Gastroesophageal sphincter (tissue), 3 donors: Measurements from ENCODE around the gene SLC49A3.

ENCODE experiments used
- POLR2A ChIP-seq, 2 donors: fragments of 450-650 bp; IDR thresholded peaks; one replicate each; pipeline ENCODE4 v1.6.1; 2017; ENCODE audit warnings: antibody characterized with exemption in 2 of 2, mild to moderate bottlenecking in 2 of 2, moderate library complexity in 1 of 2
- TF ChIP-seq, protein P1 (sequence below), 4 experiments: fragments of 200-600 bp in 2 of 4; fragments of 450-650 bp in 2 of 4; sonication (generic) in 1 of 4; IDR thresholded peaks; one replicate each; pipeline ENCODE4 v1.5.1; 2017 to 2019; ENCODE audit warnings: antibody characterized with exemption in 4 of 4, mild to moderate bottlenecking in 2 of 4, moderate library complexity in 2 of 4

DNA sequence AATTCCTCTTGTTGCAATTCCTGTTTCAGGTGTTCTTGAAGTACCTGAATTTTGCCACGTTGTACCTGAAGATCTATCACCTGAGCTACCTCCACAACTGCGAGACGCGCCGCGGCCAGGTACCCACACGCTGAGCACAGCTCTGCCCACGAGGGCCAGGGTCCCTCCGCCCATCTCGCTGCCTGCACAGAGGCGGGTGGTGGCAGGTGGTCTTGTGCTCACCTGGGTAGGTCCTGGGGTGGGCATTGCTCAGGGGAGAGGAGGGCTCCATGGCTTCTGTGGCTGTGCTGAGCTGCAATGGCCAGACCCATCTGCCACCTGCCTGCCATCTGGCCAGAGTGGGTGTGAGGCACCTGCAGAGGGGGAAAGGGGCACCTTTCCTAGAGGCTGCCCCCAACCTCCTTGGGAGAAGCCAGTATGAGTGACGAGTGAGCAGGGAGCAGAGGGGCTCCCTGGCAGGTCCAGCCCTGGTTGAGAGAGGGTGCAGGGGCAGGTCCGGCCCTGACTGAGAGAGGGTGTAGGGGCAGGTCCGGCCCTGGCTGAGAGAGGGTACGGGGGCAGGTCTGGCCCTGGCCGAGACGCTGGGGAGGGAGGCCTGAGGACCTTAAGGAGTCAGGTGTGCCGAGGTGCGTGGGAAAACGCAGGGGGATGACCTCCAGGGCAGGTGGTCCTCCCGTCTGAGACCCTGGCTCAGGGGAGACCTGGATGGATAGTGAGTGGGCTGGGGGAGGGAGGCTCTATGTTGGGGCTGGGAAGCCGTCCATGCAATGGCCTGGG lies 52.9 kb downstream of the SLC49A3 start:
- TF ChIP-seq, protein P1, sequence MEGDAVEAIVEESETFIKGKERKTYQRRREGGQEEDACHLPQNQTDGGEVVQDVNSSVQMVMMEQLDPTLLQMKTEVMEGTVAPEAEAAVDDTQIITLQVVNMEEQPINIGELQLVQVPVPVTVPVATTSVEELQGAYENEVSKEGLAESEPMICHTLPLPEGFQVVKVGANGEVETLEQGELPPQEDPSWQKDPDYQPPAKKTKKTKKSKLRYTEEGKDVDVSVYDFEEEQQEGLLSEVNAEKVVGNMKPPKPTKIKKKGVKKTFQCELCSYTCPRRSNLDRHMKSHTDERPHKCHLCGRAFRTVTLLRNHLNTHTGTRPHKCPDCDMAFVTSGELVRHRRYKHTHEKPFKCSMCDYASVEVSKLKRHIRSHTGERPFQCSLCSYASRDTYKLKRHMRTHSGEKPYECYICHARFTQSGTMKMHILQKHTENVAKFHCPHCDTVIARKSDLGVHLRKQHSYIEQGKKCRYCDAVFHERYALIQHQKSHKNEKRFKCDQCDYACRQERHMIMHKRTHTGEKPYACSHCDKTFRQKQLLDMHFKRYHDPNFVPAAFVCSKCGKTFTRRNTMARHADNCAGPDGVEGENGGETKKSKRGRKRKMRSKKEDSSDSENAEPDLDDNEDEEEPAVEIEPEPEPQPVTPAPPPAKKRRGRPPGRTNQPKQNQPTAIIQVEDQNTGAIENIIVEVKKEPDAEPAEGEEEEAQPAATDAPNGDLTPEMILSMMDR (IDR thresholded peaks at IDR 0.05), result no peak
- no peak for TF ChIP-seq POLR2A (IDR thresholded peaks at IDR 0.05)
